Trophoblast cell (in vitro differentiated cells and primary cell): ENCODE results near the gene ARFGAP2.

Experiments used
- DNase-seq, 2 donors: peaks; one replicate each; pipeline ENCODE4 v3.0.0-alpha.2; 2016
- H2AFZ ChIP-seq: 2 replicates; pipeline ENCODE4 v1.6.1; 2013; ENCODE audit warnings: low read length, moderate library complexity, mild to moderate bottlenecking; ENCODE audit not compliant: insufficient read depth, poor library complexity
- H2AK5ac ChIP-seq: 2 replicates; pipeline ENCODE4 v1.6.1; 2013; ENCODE audit warnings: mild to moderate bottlenecking, low read length
- H2BK120ac ChIP-seq: 2 replicates; pipeline ENCODE4 v1.6.1; 2013; ENCODE audit warnings: low read length, mild to moderate bottlenecking, moderate library complexity; ENCODE audit not compliant: insufficient read depth, poor library complexity
- H2BK12ac ChIP-seq: 2 replicates; pipeline ENCODE4 v1.6.1; 2013; ENCODE audit warnings: mild to moderate bottlenecking, low read length, moderate library complexity
- H2BK5ac ChIP-seq: 2 replicates; pipeline ENCODE4 v1.6.1; 2013; ENCODE audit warnings: low read length, low read depth, moderate library complexity, mild to moderate bottlenecking; ENCODE audit not compliant: poor library complexity
- H3K14ac ChIP-seq: 2 replicates; pipeline ENCODE4 v1.6.1; 2013; ENCODE audit warnings: mild to moderate bottlenecking, low read length
- H3K18ac ChIP-seq: 2 replicates; pipeline ENCODE4 v1.6.1; 2013; ENCODE audit warnings: mild to moderate bottlenecking, low read length
- H3K23ac ChIP-seq: 2 replicates; pipeline ENCODE4 v1.6.1; 2013; ENCODE audit warnings: low read length
- H3K27ac ChIP-seq: 2 replicates; pipeline ENCODE4 v1.5.1; 2013; ENCODE audit warnings: low read depth, mild to moderate bottlenecking, inconsistent platforms, low read length, moderate library complexity
- H3K27me3 ChIP-seq: 2 replicates; pipeline ENCODE4 v1.6.1; 2013; ENCODE audit warnings: inconsistent platforms, mild to moderate bottlenecking, low read length, moderate library complexity; ENCODE audit not compliant: insufficient read depth
- H3K36me3 ChIP-seq, 2 experiments: 1 replicate in 1 of 2; 2 replicates in 1 of 2; pipeline ENCODE4 v1.6.1; 2013; ENCODE audit warnings: low read length in 2 of 2, mild to moderate bottlenecking in 2 of 2, moderate library complexity in 1 of 2; ENCODE audit not compliant: insufficient read depth in 2 of 2, control insufficient read depth in 1 of 2
- H3K4ac ChIP-seq: 2 replicates; pipeline ENCODE4 v1.6.1; 2013; ENCODE audit warnings: low read depth, mild to moderate bottlenecking, low read length, moderate library complexity
- H3K4me1 ChIP-seq, 2 experiments: 1 replicate in 1 of 2; 2 replicates in 1 of 2; pipeline ENCODE4 v1.6.1; 2013; ENCODE audit warnings: low read length in 2 of 2, mild to moderate bottlenecking in 2 of 2, moderate library complexity in 1 of 2; ENCODE audit not compliant: insufficient read depth in 2 of 2, control insufficient read depth in 1 of 2
- H3K4me2 ChIP-seq: 2 replicates; pipeline ENCODE4 v1.6.1; 2013; ENCODE audit warnings: inconsistent platforms, mild to moderate bottlenecking, low read length, moderate library complexity
- H3K4me3 ChIP-seq: 2 replicates; pipeline ENCODE4 v1.5.1; 2013; ENCODE audit warnings: mild to moderate bottlenecking, low read depth, low read length, inconsistent platforms
- H3K79me1 ChIP-seq: one replicate; pipeline ENCODE4 v1.6.1; 2013; ENCODE audit warnings: low read length
- H3K79me2 ChIP-seq: 2 replicates; pipeline ENCODE4 v1.6.1; 2013; ENCODE audit warnings: low read length, mild to moderate bottlenecking; ENCODE audit not compliant: control insufficient read depth, insufficient read depth, poor library complexity
- H3K9ac ChIP-seq: 2 replicates; pipeline ENCODE4 v1.6.1; 2013; ENCODE audit warnings: mild to moderate bottlenecking, low read length
- H3K9me3 ChIP-seq: 2 replicates; pipeline ENCODE4 v1.6.1; 2013; ENCODE audit warnings: low read depth, mild to moderate bottlenecking, control low read depth, inconsistent platforms, low read length; ENCODE audit not compliant: insufficient read depth
- H4K12ac ChIP-seq: 2 replicates; pipeline ENCODE4 v1.6.1; 2013; ENCODE audit warnings: low read depth, mild to moderate bottlenecking, low read length, moderate library complexity
- H4K8ac ChIP-seq: 2 replicates; pipeline ENCODE4 v1.6.1; 2013; ENCODE audit warnings: low read depth, mild to moderate bottlenecking, low read length, moderate library complexity
- H4K91ac ChIP-seq: one replicate; pipeline ENCODE4 v1.6.1; 2013; ENCODE audit warnings: low read depth, mild to moderate bottlenecking, low read length, moderate library complexity
- WGBS: extraction: QIAGEN DNeasy Blood & Tissue Kit; methylation state at CpG from one replicate; pipeline ENCODE4 v1.1.7; 2013; ENCODE audit warnings: missing lambda C conversion rate; ENCODE audit not compliant: insufficient read length, insufficient coverage; ENCODE audit errors: extremely low coverage; 5-methylcytosine and 5-hydroxymethylcytosine counted together

The ARFGAP2 gene

DNA sequence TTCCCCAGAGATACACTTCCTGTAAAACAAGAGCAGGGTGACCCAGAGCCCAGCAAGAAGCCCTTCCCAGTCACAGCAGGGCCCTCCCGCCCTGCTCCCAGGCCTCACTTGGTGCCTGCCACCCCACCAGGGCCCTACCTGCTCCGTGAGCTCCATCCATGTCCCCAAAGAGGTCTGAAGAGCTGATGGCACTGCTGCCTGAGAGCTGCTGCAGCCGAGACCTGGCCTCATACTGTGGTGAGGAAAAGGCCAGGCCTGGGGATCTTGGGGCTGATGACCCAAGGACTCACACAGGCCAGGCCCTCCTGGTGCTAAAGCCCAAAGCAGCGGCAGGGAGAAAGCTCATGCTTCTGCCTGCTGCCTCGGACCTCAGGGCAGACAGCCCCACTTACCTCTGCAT, 10.3 kb downstream of the ARFGAP2 start:
- no peak overlapping the region for H3K4me2 ChIP-seq
- no peak overlapping the region for H2AFZ ChIP-seq
- no peak overlapping the region for H4K12ac ChIP-seq
- no CpG with 5 or more reads among the region's 5 CpGs for WGBS
- H2AK5ac ChIP-seq, result no peak overlapping the region
- no peak overlapping the region for H3K23ac ChIP-seq
- no peak overlapping the region for H3K9ac ChIP-seq
- no peak overlapping the region for H3K4ac ChIP-seq
- H3K27ac ChIP-seq, result no peak overlapping the region
- H2BK120ac ChIP-seq, result no peak overlapping the region
- H3K79me2 ChIP-seq, result no peaks in the 10 kb centered on the region
- no peaks in the 10 kb centered on the region for H3K9me3 ChIP-seq
- no peaks in the 10 kb centered on the region for H3K4me1 ChIP-seq
- H4K91ac ChIP-seq, result no peak overlapping the region
- H3K4me3 ChIP-seq, result no peak overlapping the region
- no peak overlapping the region for H2BK5ac ChIP-seq
- H3K18ac ChIP-seq, result no peak overlapping the region
- no peak overlapping the region for H3K14ac ChIP-seq
- H3K27me3 ChIP-seq, result no peaks in the 10 kb centered on the region
- no peak for DNase-seq
- no peak overlapping the region for H4K8ac ChIP-seq
- H3K36me3 ChIP-seq, result peaks cover 65 to 71% of the 10 kb centered on the region in 2 experiments
- H3K79me1 ChIP-seq, result no peaks in the 10 kb centered on the region
- no peak overlapping the region for H2BK12ac ChIP-seq

DNA sequence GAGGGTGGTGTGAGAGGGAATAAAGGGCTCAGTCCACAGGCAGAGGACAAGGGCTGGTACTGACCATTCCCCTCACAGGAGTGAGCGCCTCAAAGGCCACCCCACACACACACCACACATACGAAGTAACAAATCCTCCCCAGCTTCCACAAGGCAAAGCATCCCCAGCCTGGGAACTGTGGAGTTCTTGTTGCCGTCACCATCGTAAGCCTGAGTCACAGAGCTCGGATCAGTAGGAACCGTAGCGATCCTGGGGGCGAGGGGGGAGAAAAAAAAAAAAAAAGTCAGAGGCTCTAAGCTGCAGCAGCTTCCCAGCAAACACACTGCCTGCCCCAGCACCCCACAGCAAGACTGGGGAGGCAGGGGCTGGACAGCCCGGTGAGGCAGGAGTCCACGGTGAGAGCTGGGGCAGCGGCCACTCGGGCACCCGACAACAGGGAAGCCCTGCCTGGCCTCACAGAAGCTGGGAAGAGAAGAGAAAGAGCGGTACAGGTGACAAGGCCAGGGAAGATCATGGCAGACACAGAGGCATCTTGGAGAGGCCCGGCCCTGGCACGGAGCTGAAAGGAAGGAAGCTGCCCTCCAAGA, 11.3 kb downstream of the ARFGAP2 start:
- no peak overlapping the region for H3K18ac ChIP-seq
- no peak overlapping the region for H4K12ac ChIP-seq
- H3K27me3 ChIP-seq, result no peaks in the 10 kb centered on the region
- no peaks in the 10 kb centered on the region for H3K79me1 ChIP-seq
- no peak overlapping the region for H3K14ac ChIP-seq
- H4K91ac ChIP-seq, result no peak overlapping the region
- no peaks in the 10 kb centered on the region for H3K9me3 ChIP-seq
- no peaks in the 10 kb centered on the region for H3K4me1 ChIP-seq
- H4K8ac ChIP-seq, result no peak overlapping the region
- H2BK12ac ChIP-seq, result no peak overlapping the region
- no peak overlapping the region for H3K23ac ChIP-seq
- no peak overlapping the region for H2AFZ ChIP-seq
- no peaks in the 10 kb centered on the region for H3K79me2 ChIP-seq
- peaks cover 62 to 64% of the 10 kb centered on the region in 2 experiments for H3K36me3 ChIP-seq
- H3K4me2 ChIP-seq, result no peak overlapping the region
- no peak overlapping the region for H3K4ac ChIP-seq
- no peak overlapping the region for H3K27ac ChIP-seq
- H2BK5ac ChIP-seq, result no peak overlapping the region
- no peak overlapping the region for H2AK5ac ChIP-seq
- H2BK120ac ChIP-seq, result no peak overlapping the region
- no peak overlapping the region for H3K9ac ChIP-seq
- no CpG with 5 or more reads among the region's 16 CpGs for WGBS
- H3K4me3 ChIP-seq, result no peak overlapping the region
- DNase-seq, result no peak

DNA sequence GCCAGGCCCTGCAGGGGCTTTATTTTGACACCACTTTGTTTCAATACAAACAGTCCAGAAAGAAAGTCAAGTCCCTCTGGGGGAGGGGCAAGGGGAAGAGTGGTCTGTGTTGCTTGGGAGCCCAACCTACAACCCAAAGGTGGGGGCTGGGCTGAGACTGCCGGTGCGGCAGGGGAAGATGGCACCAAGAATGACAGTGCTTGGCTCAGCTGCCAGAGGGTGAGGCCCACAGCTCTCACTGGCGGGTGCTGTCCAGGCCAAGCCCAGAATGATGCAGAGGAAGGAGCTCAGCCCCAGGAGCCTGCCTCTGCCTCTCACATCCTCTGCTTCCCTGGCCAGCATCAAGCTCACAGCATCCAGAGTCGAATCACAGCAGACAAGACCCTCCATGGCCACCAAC, 12.4 kb downstream of the ARFGAP2 start:
- H4K12ac ChIP-seq, result no peak overlapping the region

DNA sequence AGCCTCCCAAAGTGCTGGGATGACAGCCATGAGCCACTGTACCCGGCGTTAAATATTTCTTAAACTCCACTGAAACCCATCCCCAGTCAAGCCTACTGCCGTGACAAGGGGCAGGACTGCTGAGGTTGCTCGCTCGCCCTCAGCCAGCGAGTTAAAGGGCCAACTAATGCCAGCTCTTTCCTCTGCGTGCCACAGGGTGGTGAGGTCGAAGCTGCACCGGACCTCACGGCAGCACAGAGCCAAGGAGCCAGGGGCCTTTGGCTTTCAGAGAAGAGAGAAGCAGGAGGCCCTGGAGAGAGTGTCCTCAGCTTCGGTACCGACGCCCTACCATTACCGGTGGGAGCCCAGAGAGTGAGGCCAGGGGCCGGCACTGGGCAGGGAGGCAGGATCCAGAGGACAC, 12.8 kb downstream of the ARFGAP2 start:
- H3K4ac ChIP-seq, result no peak overlapping the region
- H2BK120ac ChIP-seq, result no peak overlapping the region
- no peaks in the 10 kb centered on the region for H3K27me3 ChIP-seq
- no peaks in the 10 kb centered on the region for H3K4me1 ChIP-seq
- no peak overlapping the region for H4K91ac ChIP-seq
- no peaks in the 10 kb centered on the region for H3K9me3 ChIP-seq
- H2AK5ac ChIP-seq, result no peak overlapping the region
- WGBS, result no CpG with 5 or more reads among the region's 15 CpGs
- no peak overlapping the region for H3K18ac ChIP-seq
- no peak overlapping the region for H3K4me2 ChIP-seq
- H4K8ac ChIP-seq, result no peak overlapping the region
- no peak for DNase-seq
- H2BK5ac ChIP-seq, result no peak overlapping the region
- H3K79me2 ChIP-seq, result no peaks in the 10 kb centered on the region
- no peak overlapping the region for H3K27ac ChIP-seq
- H3K23ac ChIP-seq, result no peak overlapping the region
- no peak overlapping the region for H2BK12ac ChIP-seq
- H2AFZ ChIP-seq, result no peak overlapping the region
- no peak overlapping the region for H3K14ac ChIP-seq
- H3K4me3 ChIP-seq, result no peak overlapping the region
- H4K12ac ChIP-seq, result no peak overlapping the region
- H3K36me3 ChIP-seq, result peaks cover 54 to 60% of the 10 kb centered on the region in 2 experiments
- no peaks in the 10 kb centered on the region for H3K79me1 ChIP-seq
- H3K9ac ChIP-seq, result no peak overlapping the region

More for the DNA sequence above, 12.4 kb downstream of the ARFGAP2 start:
- no peak overlapping the region for H3K23ac ChIP-seq
- no peak overlapping the region for H2BK5ac ChIP-seq
- H3K27ac ChIP-seq, result no peak overlapping the region
- H3K79me2 ChIP-seq, result no peaks in the 10 kb centered on the region
- no peak overlapping the region for H2AFZ ChIP-seq
- H3K14ac ChIP-seq, result no peak overlapping the region
- H4K91ac ChIP-seq, result no peak overlapping the region
- no peak overlapping the region for H2BK120ac ChIP-seq
- no peak overlapping the region for H3K4me2 ChIP-seq
- H2AK5ac ChIP-seq, result no peak overlapping the region
- H3K9ac ChIP-seq, result no peak overlapping the region
- H3K18ac ChIP-seq, result no peak overlapping the region
- H3K4ac ChIP-seq, result no peak overlapping the region
- no CpG with 5 or more reads among the region's 4 CpGs for WGBS
- no peak overlapping the region for H4K8ac ChIP-seq
- H3K4me1 ChIP-seq, result no peaks in the 10 kb centered on the region
- H3K27me3 ChIP-seq, result no peaks in the 10 kb centered on the region
- no peak overlapping the region for H2BK12ac ChIP-seq
- H3K79me1 ChIP-seq, result no peaks in the 10 kb centered on the region
- H3K9me3 ChIP-seq, result no peaks in the 10 kb centered on the region
- H3K36me3 ChIP-seq, result peaks cover 55 to 59% of the 10 kb centered on the region in 2 experiments
- H3K4me3 ChIP-seq, result no peak overlapping the region
- DNase-seq, result no peak
